HepG2 (cell line): ENCODE data around the gene SEBOX. TPM values are rescaled to one million over a fixed set of nuclear protein-coding genes. Genes with fewer than 3 reads are reported as not detected.

Experiments
- ARID2 ChIP-seq: sonication (generic); formaldehyde crosslinking; IDR thresholded peaks from 2 replicates; pipeline ENCODE4 v1.8.1; 2022; ENCODE audit warnings: mild to moderate bottlenecking, missing genetic modification reagents, borderline replicate concordance
- CSRNP2 ChIP-seq: sonication (generic); formaldehyde crosslinking; conservative IDR thresholded peaks from 2 replicates; pipeline ENCODE4 v1.8.0; 2022; ENCODE audit warnings: low read depth, missing genetic modification reagents
- ELF1 ChIP-seq: sonication (generic); formaldehyde crosslinking; IDR thresholded peaks from 2 replicates; pipeline ENCODE4 v1.4.0; 2020; ENCODE audit warnings: missing genetic modification reagents
- FLYWCH1 ChIP-seq: sonication (generic); formaldehyde crosslinking; IDR thresholded peaks from 2 replicates; pipeline ENCODE4 v1.8.1; 2023; ENCODE audit warnings: mild to moderate bottlenecking, missing genetic modification reagents
- HBP1 ChIP-seq: IDR thresholded peaks from 2 replicates; pipeline ENCODE4 v1.6.1; 2016; ENCODE audit warnings: low read depth, control low read depth
- KLF6 ChIP-seq: IDR thresholded peaks from 2 replicates; pipeline ENCODE4 v1.8.0; 2016; ENCODE audit warnings: missing biosample characterization, missing genetic modification reagents
- MTF2 ChIP-seq: sonication (generic); formaldehyde crosslinking; IDR thresholded peaks from 2 replicates; pipeline ENCODE4 v1.5.0; 2020; ENCODE audit warnings: missing genetic modification reagents, borderline replicate concordance
- NFAT5 ChIP-seq: sonication (generic); formaldehyde crosslinking; IDR thresholded peaks from 2 replicates; pipeline ENCODE4 v1.4.0; 2020; ENCODE audit warnings: missing genetic modification reagents
- RXRB ChIP-seq: IDR thresholded peaks from 2 replicates; pipeline ENCODE4 v1.6.1; 2016; ENCODE audit warnings: borderline replicate concordance, missing genetic modification reagents, missing compliant biosample characterization
- SP140L ChIP-seq: sonication (generic); formaldehyde crosslinking; IDR thresholded peaks from 2 replicates; pipeline ENCODE4 v1.4.0; 2020; ENCODE audit warnings: missing genetic modification reagents, borderline replicate concordance
- ZBTB21 ChIP-seq: sonication (generic); formaldehyde crosslinking; IDR thresholded peaks from 2 replicates; pipeline ENCODE4 v1.4.0; 2020; ENCODE audit warnings: missing genetic modification reagents
- ZFAT ChIP-seq: sonication (generic); formaldehyde crosslinking; conservative IDR thresholded peaks from 2 replicates; pipeline ENCODE4 v1.8.1; 2023; ENCODE audit warnings: missing genetic modification reagents, inconsistent platforms
- ZNF605 ChIP-seq: sonication (generic); formaldehyde crosslinking; IDR thresholded peaks from 2 replicates; pipeline ENCODE4 v1.8.0; 2022; ENCODE audit warnings: mild to moderate bottlenecking, missing genetic modification reagents
- ZNF773 ChIP-seq: sonication (generic); formaldehyde crosslinking; IDR thresholded peaks from 2 replicates; pipeline ENCODE4 v1.4.0; 2020; ENCODE audit warnings: missing genetic modification reagents, borderline replicate concordance
- ZUFSP ChIP-seq: sonication (generic); formaldehyde crosslinking; IDR thresholded peaks from 2 replicates; pipeline ENCODE4 v1.9.0; 2021; ENCODE audit warnings: missing genetic modification reagents, mild to moderate bottlenecking, borderline replicate concordance
- polyA plus RNA-seq, 8 experiments: library from polyadenylated mRNA; depleted of rRNA in 3 of 8; stranded (reverse) in 7 of 8; unstranded in 1 of 8; fragments of >200 nt; fragmentation: Illumina TruSeq in 4 of 8; extraction: Trizol in 4 of 8; gene quantifications; 2 replicates each; pipeline versions ENCODE4 v1.2.1 to v1.2.3, GENCODE V29; 2011 to 2016; ENCODE audit warnings: low read depth in 4 of 8, missing spikeins in 1 of 8, mixed read lengths in 1 of 8; ENCODE audit not compliant: insufficient read depth in 1 of 8
- total RNA-seq, 5 experiments: library from RNA; depleted of rRNA; stranded (reverse); fragments of >200 nt; fragmentation: Illumina TruSeq; extraction: Trizol; gene quantifications; 2 replicates each; pipeline ENCODE4 v1.2.3, GENCODE V29; 2016; ENCODE audit warnings: low read depth in 1 of 5

SEBOX gene
- total and polyA plus RNA-seq, 2 of the 13 experiments (the other 11 are each of a cell fraction or from before 2014, with no cell fraction given) = not detected

- TF ChIP-seq ZUFSP (CRISPR knock-in tag) = no peak
- no peak for TF ChIP-seq CSRNP2 (CRISPR knock-in tag)
- TF ChIP-seq ARID2 (CRISPR knock-in tag) = no peak
- no peak for TF ChIP-seq NFAT5 (CRISPR knock-in tag)
- TF ChIP-seq ZNF605 = no peak; the same call in 1 of the 2 replicates
- no peak for TF ChIP-seq ZFAT
- TF ChIP-seq MTF2 (CRISPR knock-in tag) = no peak
- TF ChIP-seq HBP1 (CRISPR knock-in tag) = 0 out of 2 replicates have a peak, but pooled peaks have one; percentile 47
- TF ChIP-seq ZBTB21 = no peak
- TF ChIP-seq SP140L = no peak
- TF ChIP-seq ELF1 (CRISPR knock-in tag) = no peak
- TF ChIP-seq RXRB (CRISPR knock-in tag) = peak; percentile 71
- TF ChIP-seq ZNF773 (CRISPR knock-in tag) = 0 out of 2 replicates have a peak, but pooled peaks have one; percentile 42
- no peak for TF ChIP-seq FLYWCH1
- TF ChIP-seq KLF6 (CRISPR knock-in tag) = no peak
These were observed 40.0 kb upstream of the SEBOX start (continued) for GRCh38 chr17:28404812-28405570.
